ENCODE results near the gene CDYL2.

The CDYL2 gene

GRCh38 chr16:80703131-80704071 lies 101.0 kb downstream of the CDYL2 start:
- DNase-seq, result no peak

- no peak for DNase-seq
Observed at GRCh38 chr16:80702696-80703095, 101.7 kb downstream of the CDYL2 start.

- DNase-seq, result no peak
Observed at GRCh38 chr16:80700558-80700957, 103.8 kb downstream of the CDYL2 start.

- no peak for DNase-seq
Observed at GRCh38 chr16:80695020-80695419, 109.4 kb downstream of the CDYL2 start.

- DNase-seq, result peak; percentile 2
Observed at GRCh38 chr16:80693553-80693952, 110.8 kb downstream of the CDYL2 start.

GRCh38 chr16:80692270-80692669 lies 112.1 kb downstream of the CDYL2 start:
- no peak for DNase-seq

- no peak for DNase-seq
Observed at GRCh38 chr16:80691111-80691741, 113.2 kb downstream of the CDYL2 start.

GRCh38 chr16:80689487-80689886 lies 114.9 kb downstream of the CDYL2 start:
- no peak for DNase-seq

GRCh38 chr16:80687606-80688005 lies 116.8 kb downstream of the CDYL2 start:
- DNase-seq, result no peak

GRCh38 chr16:80684906-80685305 lies 119.5 kb downstream of the CDYL2 start:
- DNase-seq, result no peak

GRCh38 chr16:80684136-80684765 lies 120.1 kb downstream of the CDYL2 start:
- DNase-seq, result no peak

- no peak for DNase-seq
Observed at GRCh38 chr16:80683646-80684045, 120.8 kb downstream of the CDYL2 start.

- DNase-seq, result no peak
Observed at GRCh38 chr16:80682421-80683070, 121.9 kb downstream of the CDYL2 start.

GRCh38 chr16:80681436-80681835 lies 123.0 kb downstream of the CDYL2 start:
- no peak for DNase-seq

GRCh38 chr16:80680839-80681238 lies 123.6 kb downstream of the CDYL2 start:
- DNase-seq, result no peak

- no peak for DNase-seq
Observed at GRCh38 chr16:80680046-80680445, 124.4 kb downstream of the CDYL2 start.

- DNase-seq, result no peak
Observed at GRCh38 chr16:80674884-80675283, 129.5 kb downstream of the CDYL2 start.

GRCh38 chr16:80672379-80672778 lies 132.0 kb downstream of the CDYL2 start:
- DNase-seq, result no peak

- no peak for DNase-seq
Observed at GRCh38 chr16:80671281-80671849, 133.0 kb downstream of the CDYL2 start.

GRCh38 chr16:80670170-80670865 lies 134.1 kb downstream of the CDYL2 start:
- DNase-seq, result peak; percentile 39

- no peak for DNase-seq
Observed at GRCh38 chr16:80669673-80670072, 134.7 kb downstream of the CDYL2 start.

GRCh38 chr16:80667925-80668324 lies 136.5 kb downstream of the CDYL2 start:
- no peak for DNase-seq

All from stimulated activated naive CD4-positive, alpha-beta T cell treated with Interleukin-2 at 50 U/mL for 16 hours (primary cell).